ENCODE data around the gene CUX1.
"Not testable (repeated sequence)": the region's sequence is repeated elsewhere in the genome, so short reads cannot be mapped to it uniquely, and the experiment has no call there.

The CUX1 gene

GRCh38 chr7:102167254-102167653 is 349.8 kb downstream of the CUX1 start:
- no peak for DNase-seq

GRCh38 chr7:102169651-102170392 is 352.4 kb downstream of the CUX1 start:
- no peak for DNase-seq

GRCh38 chr7:102170393-102170970 is 353.1 kb downstream of the CUX1 start:
- no peak for DNase-seq

- no peak for DNase-seq
These were observed 356.2 kb downstream of the CUX1 start for GRCh38 chr7:102173669-102174068.

- no peak for DNase-seq
These were observed 358.2 kb downstream of the CUX1 start for GRCh38 chr7:102175423-102176170.

GRCh38 chr7:102178410-102178809 is 361.0 kb downstream of the CUX1 start:
- no peak for DNase-seq

- DNase-seq: no peak
These were observed 363.3 kb downstream of the CUX1 start for GRCh38 chr7:102180727-102181126.

- no peak for DNase-seq
These were observed 364.1 kb downstream of the CUX1 start for GRCh38 chr7:102181517-102181916.

GRCh38 chr7:102182016-102182415 is 364.6 kb downstream of the CUX1 start:
- no peak for DNase-seq

GRCh38 chr7:102183848-102184247 is 366.4 kb downstream of the CUX1 start:
- DNase-seq: not testable (repeated sequence)

- DNase-seq: no peak
These were observed 366.9 kb downstream of the CUX1 start for GRCh38 chr7:102184303-102184702.

GRCh38 chr7:102185796-102186195 is 368.4 kb downstream of the CUX1 start:
- DNase-seq: no peak

GRCh38 chr7:102186306-102186705 is 368.9 kb downstream of the CUX1 start:
- no peak for DNase-seq

- DNase-seq: no peak
These were observed 371.3 kb downstream of the CUX1 start for GRCh38 chr7:102188746-102189145.

GRCh38 chr7:102189756-102190155 is 372.3 kb downstream of the CUX1 start:
- no peak for DNase-seq

- DNase-seq: no peak
These were observed 373.4 kb downstream of the CUX1 start for GRCh38 chr7:102190776-102191350.

- peak; percentile 33 to 70 for DNase-seq
These were observed 374.3 kb downstream of the CUX1 start for GRCh38 chr7:102191556-102192379.

- DNase-seq: no peak
These were observed 375.4 kb downstream of the CUX1 start for GRCh38 chr7:102192790-102193189.

- no peak for DNase-seq
These were observed 376.4 kb downstream of the CUX1 start for GRCh38 chr7:102193806-102194205.

- DNase-seq: no peak
These were observed 377.9 kb downstream of the CUX1 start for GRCh38 chr7:102195361-102195760.

GRCh38 chr7:102196028-102196427 is 378.6 kb downstream of the CUX1 start:
- no peak for DNase-seq

GRCh38 chr7:102197161-102197560 is 379.7 kb downstream of the CUX1 start:
- no peak for DNase-seq

- no peak for DNase-seq
These were observed 380.2 kb downstream of the CUX1 start for GRCh38 chr7:102197599-102197998.
